Epidermal melanocyte (primary cell): ENCODE measurements around the gene CDYL.
"Not testable (repeated sequence)": the region's sequence is repeated elsewhere in the genome, so short reads cannot be mapped to it uniquely, and the experiment has no call there.

Experiments used
- DNase-seq: peaks from one replicate; pipeline ENCODE4 v3.0.0; 2011; ENCODE audit warnings: low spot score; ENCODE audit not compliant: insufficient read length

Gene CDYL

GRCh38 chr6:4844108-4844507 lies 67.9 kb downstream of the CDYL start:
- no peak for DNase-seq

GRCh38 chr6:4846387-4846786 lies 70.2 kb downstream of the CDYL start:
- no peak for DNase-seq

- DNase-seq = no peak
Measured at GRCh38 chr6:4848382-4849068, 72.3 kb downstream of the CDYL start.

GRCh38 chr6:4849226-4850022 lies 73.2 kb downstream of the CDYL start:
- no peak for DNase-seq

- DNase-seq = no peak
Measured at GRCh38 chr6:4851035-4851434, 74.8 kb downstream of the CDYL start.

- DNase-seq = not testable (repeated sequence)
Measured at GRCh38 chr6:4852186-4852585, 76.0 kb downstream of the CDYL start.

GRCh38 chr6:4852938-4853337 lies 76.7 kb downstream of the CDYL start:
- DNase-seq = no peak

- no peak for DNase-seq
Measured at GRCh38 chr6:4853349-4853748, 77.1 kb downstream of the CDYL start.

- DNase-seq = no peak
Measured at GRCh38 chr6:4853782-4854511, 77.7 kb downstream of the CDYL start.

- DNase-seq = no peak
Measured at GRCh38 chr6:4856785-4857184, 80.6 kb downstream of the CDYL start.

GRCh38 chr6:4858194-4859015 lies 82.2 kb downstream of the CDYL start:
- DNase-seq = no peak

- DNase-seq = no peak
Measured at GRCh38 chr6:4860387-4860786, 84.2 kb downstream of the CDYL start.

GRCh38 chr6:4861564-4861963 lies 85.4 kb downstream of the CDYL start:
- DNase-seq = no peak

GRCh38 chr6:4864519-4864918 lies 88.3 kb downstream of the CDYL start:
- no peak for DNase-seq

- DNase-seq = not testable (repeated sequence)
Measured at GRCh38 chr6:4865006-4865405, 88.8 kb downstream of the CDYL start.

GRCh38 chr6:4870821-4871494 lies 94.8 kb downstream of the CDYL start:
- no peak for DNase-seq

- DNase-seq = no peak
Measured at GRCh38 chr6:4871825-4872224, 95.6 kb downstream of the CDYL start.

- no peak for DNase-seq
Measured at GRCh38 chr6:4872841-4873240, 96.6 kb downstream of the CDYL start.

GRCh38 chr6:4873928-4874327 lies 97.7 kb downstream of the CDYL start:
- no peak for DNase-seq

GRCh38 chr6:4879741-4880275 lies 103.6 kb downstream of the CDYL start:
- no peak for DNase-seq

GRCh38 chr6:4880363-4880762 lies 104.2 kb downstream of the CDYL start:
- DNase-seq = no peak
